ENCODE data around the gene SDCBP2. TPM values are rescaled to one million over a fixed set of nuclear protein-coding genes. Genes with fewer than 3 reads are reported as not detected.

The SDCBP2 gene
- total and polyA plus RNA-seq, 5 donors, result 1.9 to 2.2 (median 2.1) TPM

DNA sequence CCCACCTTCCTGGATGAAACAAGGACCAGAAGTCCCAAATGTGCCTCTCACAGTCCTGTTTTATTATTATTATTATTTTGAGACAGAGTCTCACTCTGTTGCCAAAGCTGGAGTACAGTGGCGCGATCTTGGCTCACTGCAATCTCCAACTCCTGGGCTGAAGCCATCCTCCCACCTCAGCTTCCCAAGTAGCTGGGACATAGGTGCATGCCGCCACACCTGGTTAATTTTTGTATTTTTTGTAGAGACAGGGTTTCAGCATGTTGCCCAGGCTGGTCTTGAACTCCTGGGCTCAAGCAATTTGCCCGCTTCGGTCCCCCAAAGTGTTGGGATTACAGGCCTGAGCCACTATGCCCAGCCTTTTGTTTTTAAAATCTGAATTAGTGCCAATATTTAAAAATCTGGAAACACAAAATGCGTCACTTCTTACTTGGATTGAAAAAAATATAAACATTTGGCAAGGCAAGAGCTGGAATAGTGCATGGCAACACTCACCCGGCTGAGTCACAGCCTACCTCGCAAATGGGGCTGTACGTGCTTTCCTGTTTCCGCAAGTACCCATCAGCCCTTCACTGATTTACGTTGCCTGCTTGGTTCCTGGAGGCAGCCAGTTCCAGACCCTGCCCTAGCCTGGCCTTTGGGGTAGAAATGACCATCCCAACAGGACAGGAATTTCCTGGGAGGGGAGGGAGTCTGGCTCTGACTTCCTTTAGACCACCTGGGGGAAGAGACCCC is 6.3 kb downstream of the SDCBP2 start:
- Histone ChIP-seq H3K27me3 (ENCODE audit: control insufficient read depth, insufficient read depth) (no peaks in the 10 kb centered on the region), H3K27ac (ENCODE audit: low read length) (peak overlapping the region; percentile 96), H3K4me1 (ENCODE audit: control insufficient read depth, insufficient read depth, low read length) (peaks cover 16% of the 10 kb centered on the region), H3K9me3 (ENCODE audit: control insufficient read depth, low read length) (no peaks in the 10 kb centered on the region), H3K4me3 (ENCODE audit: low read length) (no peak overlapping the region)
- intact Hi-C loops (cut with DNase I), result loop anchor here in 3 of 4 donors (5.0 kb wide), 2 partner anchors 65 to 70 kb away; partner anchors contain the start of gene FKBP1A (in 2 of the 3)
- ATAC-seq, result peak; percentile 12 to 66
- WGBS, result 56% methylated on average over 11 of the region's 11 CpGs
- DNase-seq, result peak; percentile 59 to 69 (median 67)

DNA sequence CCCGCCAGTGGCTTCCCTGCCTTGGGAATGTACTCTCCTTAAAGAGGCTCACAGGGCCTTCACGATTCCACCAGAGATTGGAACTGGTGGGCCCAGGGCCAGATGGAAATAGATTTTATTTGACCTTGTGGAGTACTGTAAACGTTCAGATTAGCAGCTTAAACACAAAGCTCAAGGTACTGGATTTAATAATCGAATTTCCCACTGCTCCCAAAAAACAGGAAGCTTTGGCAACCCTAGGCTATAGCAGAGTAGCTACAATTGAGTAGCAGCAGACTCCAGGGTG is 7.3 kb downstream of the SDCBP2 start:
- ATAC-seq, result no peak
- no peak overlapping the region for H3K4me3 ChIP-seq (ENCODE audit: low read length)
- intact Hi-C loops (cut with DNase I), result loop anchor here in 3 of 4 donors (5.0 kb wide), 2 partner anchors 66 to 71 kb away; partner anchors contain the start of gene FKBP1A (in 2 of the 3)
- peak overlapping the region; percentile 46 for H3K27ac ChIP-seq (ENCODE audit: low read length)
- H3K4me1 ChIP-seq (ENCODE audit: control insufficient read depth, insufficient read depth, low read length), result peaks cover 7% of the 10 kb centered on the region
- 47% methylated on average over 4 of the region's 4 CpGs for WGBS
- no peaks in the 10 kb centered on the region for H3K27me3 ChIP-seq (ENCODE audit: control insufficient read depth, insufficient read depth)
- peak in 1 of 3 donors; percentile 45 for DNase-seq
- no peaks in the 10 kb centered on the region for H3K9me3 ChIP-seq (ENCODE audit: control insufficient read depth, low read length)

DNA sequence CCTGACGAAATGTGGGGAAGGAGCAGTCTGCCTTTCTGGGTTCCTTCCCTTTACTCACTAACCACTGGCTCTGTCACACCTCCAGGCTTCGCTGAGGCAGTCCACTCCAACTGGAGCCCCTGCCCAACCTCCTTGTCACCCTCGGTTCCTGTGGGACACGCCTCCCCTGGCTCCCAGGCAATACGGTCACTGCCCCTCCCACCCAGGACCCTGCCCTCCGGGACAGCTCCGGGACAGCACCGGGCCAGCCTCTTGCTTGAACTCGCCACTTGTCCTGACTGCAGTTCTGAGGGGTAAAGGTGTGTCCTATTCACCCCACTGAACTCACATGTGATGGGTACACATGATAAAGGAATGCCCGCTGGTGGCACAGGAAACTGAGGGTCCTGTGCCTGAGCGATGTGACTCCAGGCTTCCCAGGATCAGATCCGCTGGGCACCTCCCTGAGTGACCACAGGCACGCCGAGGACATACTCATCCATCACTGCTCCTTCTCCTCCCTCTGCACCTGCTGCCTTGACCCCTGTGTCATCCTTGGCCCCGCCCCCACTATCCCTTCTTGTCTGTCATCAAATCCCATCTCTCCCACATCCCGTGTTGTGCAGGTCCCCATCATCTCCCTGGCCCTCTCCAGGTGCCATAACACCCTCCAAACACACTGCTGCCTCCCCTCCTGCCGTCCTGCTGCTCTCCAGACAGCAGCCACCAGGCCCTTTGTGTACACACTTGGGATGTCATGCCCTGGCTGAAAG is 7.9 kb downstream of the SDCBP2 start:
- peak in 1 of 3 donors; percentile 42 for DNase-seq
- H3K27me3 ChIP-seq (ENCODE audit: control insufficient read depth, insufficient read depth), result no peaks in the 10 kb centered on the region
- 68% methylated on average over 17 of the region's 17 CpGs for WGBS
- intact Hi-C loops (cut with DNase I), result loop anchor here in 3 of 4 donors (5.0 kb wide), 2 partner anchors 66 to 71 kb away; partner anchors contain the start of gene FKBP1A (in 2 of the 3)
- no peak overlapping the region for H3K4me3 ChIP-seq (ENCODE audit: low read length)
- ATAC-seq, result no peak
- peaks cover 3% of the 10 kb centered on the region for H3K4me1 ChIP-seq (ENCODE audit: control insufficient read depth, insufficient read depth, low read length)
- no peaks in the 10 kb centered on the region for H3K9me3 ChIP-seq (ENCODE audit: control insufficient read depth, low read length)
- peak overlapping the region; percentile 46 for H3K27ac ChIP-seq (ENCODE audit: low read length)

DNA sequence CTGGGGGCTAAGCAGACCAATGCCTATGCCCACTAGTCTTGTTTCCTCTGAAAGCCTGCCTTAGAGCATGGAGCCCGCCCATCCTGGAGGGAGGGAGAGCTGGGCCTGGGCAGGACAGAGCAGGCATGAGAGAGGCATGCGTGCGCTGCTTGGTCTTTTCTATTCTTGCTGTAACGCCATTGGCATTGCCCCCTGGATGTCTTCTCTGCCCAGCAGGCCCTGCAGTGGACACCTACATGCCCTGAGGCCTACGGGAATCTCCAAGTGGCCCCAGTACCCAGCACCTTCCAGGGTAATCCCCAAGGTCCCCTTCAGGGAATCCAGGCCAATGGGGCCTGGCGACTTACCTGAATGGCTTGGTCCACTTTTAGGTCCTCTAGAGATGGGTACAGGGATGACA is 8.9 kb downstream of the SDCBP2 start:
- Histone ChIP-seq H3K4me1 (ENCODE audit: control insufficient read depth, insufficient read depth, low read length) (peaks cover 3% of the 10 kb centered on the region), H3K4me3 (ENCODE audit: low read length) (no peak overlapping the region), H3K9me3 (ENCODE audit: control insufficient read depth, low read length) (no peaks in the 10 kb centered on the region), H3K27me3 (ENCODE audit: control insufficient read depth, insufficient read depth) (no peaks in the 10 kb centered on the region), H3K27ac (ENCODE audit: low read length) (no peak overlapping the region)
- intact Hi-C loops (cut with DNase I), result loop anchor here in 3 of 4 donors (5.0 kb wide), 2 partner anchors 67 to 72 kb away; partner anchors contain the start of gene FKBP1A (in 2 of the 3)
- no peak for DNase-seq
- no peak for ATAC-seq
- 91% methylated on average over 6 of the region's 6 CpGs for WGBS

GRCh38 chr20:1319462-1319861 is 9.5 kb downstream of the SDCBP2 start:
- ATAC-seq (no peak), DNase-seq (peak in 1 of 3 donors; percentile 37)
- H3K27ac ChIP-seq (ENCODE audit: low read length), result no peak overlapping the region
- intact Hi-C loops (cut with DNase I), result no loop called here
- H3K27me3 ChIP-seq (ENCODE audit: control insufficient read depth, insufficient read depth), result no peaks in the 10 kb centered on the region
- H3K4me3 ChIP-seq (ENCODE audit: low read length), result no peak overlapping the region
- WGBS, result 74% methylated on average over 4 of the region's 4 CpGs
- H3K9me3 ChIP-seq (ENCODE audit: control insufficient read depth, low read length), result no peaks in the 10 kb centered on the region
- peaks cover 3% of the 10 kb centered on the region for H3K4me1 ChIP-seq (ENCODE audit: control insufficient read depth, insufficient read depth, low read length)

GRCh38 chr20:1319051-1319450 is 9.9 kb downstream of the SDCBP2 start:
- H3K27ac ChIP-seq (ENCODE audit: low read length), result no peak overlapping the region
- WGBS, result 76% methylated on average over 4 of the region's 4 CpGs
- intact Hi-C loops (cut with DNase I), result no loop called here

GRCh38 chr20:1317545-1318255 is 11.2 kb downstream of the SDCBP2 start:
- Histone ChIP-seq H3K4me3 (ENCODE audit: low read length) (no peak overlapping the region), H3K9me3 (ENCODE audit: control insufficient read depth, low read length) (no peaks in the 10 kb centered on the region), H3K27ac (ENCODE audit: low read length) (no peak overlapping the region), H3K27me3 (ENCODE audit: control insufficient read depth, insufficient read depth) (no peaks in the 10 kb centered on the region), H3K4me1 (ENCODE audit: control insufficient read depth, insufficient read depth, low read length) (peaks cover 6% of the 10 kb centered on the region)
- intact Hi-C loops (cut with DNase I), result no loop called here
- DNase-seq (no peak), ATAC-seq (no peak)
- 57% methylated on average over 12 of the region's 12 CpGs for WGBS

More at GRCh38 chr20:1319051-1319450, 9.9 kb downstream of the SDCBP2 start:
- Histone ChIP-seq H3K9me3 (ENCODE audit: control insufficient read depth, low read length) (no peaks in the 10 kb centered on the region), H3K4me3 (ENCODE audit: low read length) (no peak overlapping the region), H3K27me3 (ENCODE audit: control insufficient read depth, insufficient read depth) (no peaks in the 10 kb centered on the region), H3K4me1 (ENCODE audit: control insufficient read depth, insufficient read depth, low read length) (peaks cover 3% of the 10 kb centered on the region)
- DNase-seq (no peak), ATAC-seq (no peak)

DNA sequence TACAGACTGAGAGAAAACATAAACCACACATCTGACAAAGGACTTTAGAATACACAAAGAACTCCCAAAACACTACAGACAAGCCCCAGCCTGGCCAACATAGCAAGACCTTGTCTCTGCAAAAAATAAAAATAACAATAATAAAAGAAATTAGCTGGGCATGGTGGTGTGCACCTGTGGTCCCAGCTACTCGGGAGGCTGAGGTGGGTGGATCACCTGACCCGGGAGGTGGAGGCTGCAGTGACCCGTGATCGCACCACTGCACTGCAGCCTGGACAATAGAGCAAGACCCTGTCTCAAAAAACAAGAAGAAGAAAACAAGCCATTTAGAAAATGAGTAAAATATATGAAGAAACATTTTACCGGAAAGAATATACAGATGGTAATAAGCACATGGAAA is 13.1 kb downstream of the SDCBP2 start:
- no peak for DNase-seq
- Histone ChIP-seq H3K27me3 (ENCODE audit: control insufficient read depth, insufficient read depth) (no peaks in the 10 kb centered on the region), H3K4me3 (ENCODE audit: low read length) (no peak overlapping the region), H3K27ac (ENCODE audit: low read length) (no peak overlapping the region), H3K4me1 (ENCODE audit: control insufficient read depth, insufficient read depth, low read length) (peaks cover 3% of the 10 kb centered on the region), H3K9me3 (ENCODE audit: control insufficient read depth, low read length) (no peaks in the 10 kb centered on the region)
- intact Hi-C loops (cut with DNase I), result no loop called here
- ATAC-seq, result no peak
- WGBS, result 91% methylated on average over 5 of the region's 5 CpGs

DNA sequence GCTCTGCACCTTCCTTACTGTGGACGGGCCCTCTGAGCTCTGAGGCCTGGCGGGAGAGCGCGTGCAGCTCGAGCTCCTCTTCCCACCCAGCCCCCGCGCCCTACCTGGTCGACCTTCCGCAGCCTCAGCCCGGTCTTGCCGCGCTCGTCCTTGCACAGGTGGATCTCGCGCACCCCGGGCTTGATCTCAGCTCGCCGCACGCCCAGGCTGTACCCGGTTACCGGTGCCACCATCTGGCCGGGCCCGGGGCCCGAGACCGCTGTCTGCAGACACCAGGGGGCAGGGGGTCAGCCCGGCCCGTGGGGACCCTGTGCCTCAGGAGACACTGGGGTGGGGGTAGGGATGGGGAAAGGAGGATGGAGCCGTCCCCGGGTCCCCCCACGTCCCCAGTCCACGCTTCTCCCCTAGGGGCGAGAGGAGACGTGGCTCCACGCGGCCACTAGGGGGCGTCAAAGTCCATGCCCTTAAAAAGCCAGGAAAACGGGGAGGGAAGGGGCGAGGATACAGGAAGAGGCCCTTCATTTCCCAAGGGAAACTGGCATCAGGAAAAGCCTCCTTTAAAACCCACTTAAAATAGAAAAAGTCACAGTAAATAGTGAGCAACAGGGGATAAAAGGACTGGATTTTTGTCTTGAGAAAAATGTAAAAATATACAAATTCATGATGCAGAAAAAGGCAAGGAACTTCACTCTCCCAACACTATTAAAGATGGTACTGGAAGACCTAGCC is 15.5 kb downstream of the SDCBP2 start:
- no peak overlapping the region for H3K27ac ChIP-seq (ENCODE audit: low read length)
- intact Hi-C loops (cut with DNase I), result loop anchor here (1.0 to 5.0 kb wide), 5 partner anchors 84 to 129 kb away; no protein-coding TSS in a partner anchor
- 16% methylated on average over 38 of the region's 38 CpGs for WGBS
- peaks cover 3% of the 10 kb centered on the region for H3K4me1 ChIP-seq (ENCODE audit: control insufficient read depth, insufficient read depth, low read length)
- H3K27me3 ChIP-seq (ENCODE audit: control insufficient read depth, insufficient read depth), result no peaks in the 10 kb centered on the region
- no peak overlapping the region for H3K4me3 ChIP-seq (ENCODE audit: low read length)
- DNase-seq (peak; percentile 80 to 90 (median 89)), ATAC-seq (peak; percentile 83 to 89)
- H3K9me3 ChIP-seq (ENCODE audit: control insufficient read depth, low read length), result no peaks in the 10 kb centered on the region

GRCh38 chr20:1312904-1313235 is 16.1 kb downstream of the SDCBP2 start:
- DNase-seq, result no peak
- H3K4me3 ChIP-seq (ENCODE audit: low read length), result no peak overlapping the region
- H3K4me1 ChIP-seq (ENCODE audit: control insufficient read depth, insufficient read depth, low read length), result peaks cover 3% of the 10 kb centered on the region
- ATAC-seq, result peak in 1 of 2 donors; percentile 32
- 73% methylated on average over 16 of the region's 16 CpGs for WGBS
- H3K27me3 ChIP-seq (ENCODE audit: control insufficient read depth, insufficient read depth), result no peaks in the 10 kb centered on the region
- intact Hi-C loops (cut with DNase I), result loop anchor here (1.0 to 5.0 kb wide), 5 partner anchors 84 to 129 kb away; no protein-coding TSS in a partner anchor
- H3K9me3 ChIP-seq (ENCODE audit: control insufficient read depth, low read length), result no peaks in the 10 kb centered on the region
- no peak overlapping the region for H3K27ac ChIP-seq (ENCODE audit: low read length)

Measured in right cardiac atrium (tissue), 5 donors.